22Rv1 (cell line): ENCODE data around the gene CTBP2.
"Not testable (repeated sequence)": the region's sequence is repeated elsewhere in the genome, so short reads cannot be mapped to it uniquely, and the experiment has no call there.

Experiments
- H3K27ac ChIP-seq: fragments of 450-650 bp; 2 replicates; pipeline ENCODE4 v1.5.1; 2017
- CTCF ChIP-seq: fragments of 450-650 bp; IDR thresholded peaks from 2 replicates; pipeline ENCODE4 v1.5.1; 2017; ENCODE audit warnings: mild to moderate bottlenecking
- ZFX ChIP-seq: fragments of 450-650 bp; IDR thresholded peaks from 2 replicates; pipeline ENCODE4 v1.6.1; 2017; ENCODE audit warnings: antibody characterized with exemption, borderline replicate concordance

Gene CTBP2

GRCh38 chr10:125169279-125169678, 8.9 kb upstream of the CTBP2 start:
- no peak overlapping the region for H3K27ac ChIP-seq
- no peak for TF ChIP-seq CTCF
- no peak for TF ChIP-seq ZFX

GRCh38 chr10:125166658-125167057, 6.3 kb upstream of the CTBP2 start:
- TF ChIP-seq ZFX (no peak), CTCF (no peak)
- H3K27ac ChIP-seq = no peak overlapping the region

- H3K27ac ChIP-seq = no peak overlapping the region
- no peak for TF ChIP-seq ZFX
- TF ChIP-seq CTCF = no peak
Measured at GRCh38 chr10:125165584-125166573, 5.5 kb upstream of the CTBP2 start.

GRCh38 chr10:125164421-125164820, 4.1 kb upstream of the CTBP2 start:
- H3K27ac ChIP-seq = no peak overlapping the region
- TF ChIP-seq ZFX = no peak
- no peak for TF ChIP-seq CTCF

GRCh38 chr10:125163803-125164202, 3.4 kb upstream of the CTBP2 start:
- TF ChIP-seq ZFX (no peak), CTCF (no peak)
- no peak overlapping the region for H3K27ac ChIP-seq

- not testable (repeated sequence) for H3K27ac ChIP-seq
Measured at GRCh38 chr10:125163312-125163711, 2.9 kb upstream of the CTBP2 start.

GRCh38 chr10:125162120-125162931, 2.0 kb upstream of the CTBP2 start:
- H3K27ac ChIP-seq = no peak overlapping the region
- TF ChIP-seq ZFX (no peak), CTCF (no peak)
